Fibroblast of peridontal ligament (primary cell): ENCODE results near the gene MESD.
"Not testable (repeated sequence)": the region's sequence is repeated elsewhere in the genome, so short reads cannot be mapped to it uniquely, and the experiment has no call there.

Source experiments
- DNase-seq: peaks from one replicate; pipeline ENCODE4 v3.0.0-alpha.2; 2010; ENCODE audit errors: extremely low read depth

MESD gene

DNA sequence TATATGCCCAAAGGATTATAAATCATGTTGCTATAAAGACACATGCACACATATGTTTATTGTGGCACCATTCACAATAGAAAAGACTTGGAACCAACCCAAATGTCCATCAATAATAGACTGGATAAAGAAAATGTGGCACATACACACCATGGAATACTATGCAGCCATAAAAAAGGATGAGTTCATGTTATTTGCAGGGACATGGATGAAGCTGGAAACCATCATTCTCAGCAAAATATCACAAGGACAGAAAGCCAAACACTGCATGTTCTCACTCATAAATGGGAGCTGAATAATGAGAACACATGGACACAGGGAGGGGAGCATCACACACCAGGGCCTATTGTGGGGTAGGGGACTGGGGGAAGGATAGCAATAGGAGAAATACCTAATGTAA, 24.2 kb downstream of the MESD start:
- DNase-seq: not testable (repeated sequence)

DNA sequence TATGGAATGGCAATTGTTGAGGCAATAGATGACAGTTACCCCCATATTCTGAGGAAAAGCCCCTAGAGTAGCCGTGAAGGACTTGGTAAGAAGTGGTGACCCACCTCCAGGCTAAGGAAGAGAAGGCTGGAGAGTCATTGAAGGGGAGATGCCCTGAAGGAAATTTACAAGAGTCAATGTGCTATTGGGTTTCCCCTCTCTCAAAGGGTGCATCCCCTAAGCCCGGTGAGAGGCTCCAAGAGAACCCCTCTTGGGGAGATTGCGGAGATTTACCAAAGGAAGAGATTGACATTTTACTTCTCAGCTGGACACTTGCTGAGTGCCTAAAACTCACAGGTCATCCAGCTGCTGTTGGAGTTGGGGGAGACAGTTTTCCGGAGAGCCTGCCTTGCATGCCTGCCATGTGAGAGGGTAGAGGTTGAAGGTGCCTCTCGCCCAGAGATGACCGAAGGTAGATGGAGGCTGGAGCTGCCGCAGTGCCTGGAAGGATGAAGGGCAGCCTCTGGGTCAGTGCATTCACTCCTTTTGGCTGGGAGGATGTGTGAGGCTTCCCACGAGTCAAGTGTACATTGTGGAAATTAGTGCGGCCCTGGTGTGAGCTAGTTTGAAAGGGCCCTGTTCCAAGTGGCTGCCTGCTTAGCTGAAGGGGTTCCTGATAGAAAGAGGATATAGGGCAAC, 30.7 kb downstream of the MESD start:
- DNase-seq: no peak

DNA sequence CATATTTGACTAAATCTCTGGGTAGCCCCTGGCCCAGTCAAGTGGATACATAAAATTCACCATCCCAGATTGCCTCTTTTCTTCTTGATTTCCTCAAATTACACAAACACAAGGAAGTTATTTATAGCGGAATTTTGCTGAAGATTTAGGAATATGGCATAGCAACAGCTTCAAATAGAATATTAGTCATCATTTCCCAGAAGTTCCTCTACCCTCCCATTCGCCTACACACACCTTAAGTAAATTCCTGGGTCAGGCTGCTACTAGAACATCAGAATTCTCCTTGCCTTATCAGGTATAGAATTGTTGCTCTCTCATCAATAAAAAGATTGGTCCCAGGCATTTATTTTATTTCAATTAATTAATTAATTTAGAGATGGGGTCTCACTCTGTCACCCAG, 31.6 kb downstream of the MESD start:
- DNase-seq: peak; percentile 25

DNA sequence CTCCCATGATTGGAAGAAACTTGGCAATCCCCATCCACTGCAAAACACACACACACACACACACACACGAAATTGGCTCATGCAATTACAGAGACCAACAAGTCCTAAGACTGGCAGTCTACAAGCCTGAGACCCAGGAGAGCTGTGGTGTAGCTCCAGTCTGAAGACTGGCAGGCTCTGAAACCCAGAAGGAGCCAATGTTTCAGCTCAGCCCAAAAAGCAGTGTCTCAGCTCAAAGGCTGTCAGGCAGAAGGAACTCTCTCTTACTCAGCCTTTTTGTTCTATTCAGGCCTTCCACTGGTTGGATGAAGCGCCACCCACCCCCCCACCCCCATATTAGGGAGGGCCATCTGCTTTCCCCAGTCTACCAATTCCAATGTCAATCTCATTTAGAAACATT, 32.1 kb downstream of the MESD start:
- DNase-seq: peak; percentile 62

DNA sequence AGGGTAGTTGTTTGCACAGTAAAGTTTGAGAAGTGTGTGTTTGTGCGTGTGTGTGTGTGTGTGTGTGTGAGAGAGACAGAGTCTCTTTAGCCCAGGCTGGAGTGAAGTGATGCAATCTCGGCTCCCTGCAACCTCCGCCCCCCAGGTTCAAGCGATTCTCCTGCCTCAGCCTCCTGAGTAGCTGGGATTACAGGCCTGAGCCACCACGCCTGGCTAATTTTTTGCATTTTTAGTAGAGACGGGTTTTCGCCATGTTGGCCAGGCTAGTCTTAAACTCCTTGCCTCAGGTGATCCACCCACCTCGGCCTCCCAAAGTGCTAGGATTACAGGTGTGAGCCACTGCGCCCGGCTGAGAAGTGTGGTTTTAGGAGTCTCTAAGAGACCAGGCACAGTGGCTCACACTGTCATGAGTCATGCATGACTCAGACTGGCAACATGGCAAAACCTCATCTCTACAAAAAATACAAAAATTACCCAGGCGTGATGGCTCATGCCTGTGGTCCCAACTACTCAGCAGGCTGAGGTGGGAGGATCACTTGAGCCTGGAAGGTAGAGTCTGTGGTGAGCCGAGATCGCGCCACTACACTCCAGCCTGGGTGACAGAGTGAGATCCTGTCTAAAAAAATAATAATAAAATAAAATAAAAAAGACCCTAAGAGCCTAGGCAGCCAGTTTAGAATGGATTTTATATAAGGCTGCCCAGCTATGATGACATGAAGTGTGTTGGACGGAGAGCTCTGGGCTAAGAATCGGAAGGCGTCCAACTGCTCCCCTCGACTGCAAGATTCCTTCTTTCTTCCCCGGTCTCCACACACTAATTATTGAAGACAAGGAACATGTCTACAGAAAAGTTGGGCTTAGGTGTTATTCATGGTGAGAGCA, 33.8 kb downstream of the MESD start:
- peak; percentile 92 for DNase-seq

DNA sequence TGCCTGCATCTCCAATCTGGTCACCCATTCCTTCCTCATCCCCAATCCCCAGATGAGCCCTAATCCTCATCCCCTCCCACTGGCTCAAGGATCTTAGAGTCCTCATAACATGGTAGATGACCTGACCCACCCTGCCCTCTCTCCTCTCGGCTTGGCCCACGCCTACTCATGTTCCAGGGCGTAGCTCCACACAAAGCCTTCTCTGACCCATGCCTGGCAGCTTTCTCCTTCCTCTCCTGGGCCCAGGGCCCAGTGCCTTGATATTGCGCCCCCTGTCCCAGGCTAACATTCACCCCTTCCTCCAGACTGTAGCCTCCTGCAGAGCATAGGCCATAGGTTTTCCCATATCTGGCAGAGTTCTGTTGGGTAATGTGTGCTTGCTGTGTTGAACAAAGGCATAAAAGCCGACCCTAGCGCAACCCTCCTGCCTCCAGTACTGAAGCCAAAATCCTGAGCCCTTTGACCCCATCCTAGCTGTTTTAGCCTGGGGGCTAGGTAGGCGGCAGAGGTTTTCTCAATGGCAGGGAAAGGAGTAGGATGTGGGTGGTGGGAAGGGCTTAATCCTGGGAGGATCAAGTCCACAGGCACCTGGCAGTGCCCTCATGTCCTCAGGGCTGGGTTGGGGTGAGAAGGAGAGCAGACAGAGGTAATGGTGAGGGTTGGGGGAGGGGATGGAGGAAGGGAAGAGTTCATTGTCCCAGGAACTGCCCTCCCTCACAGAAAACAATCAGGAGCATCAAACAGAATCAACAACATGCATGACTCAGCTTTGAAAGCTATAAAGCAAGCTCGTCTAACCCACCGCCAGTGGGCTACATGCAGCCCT, 35.5 kb downstream of the MESD start:
- DNase-seq: peak; percentile 31

DNA sequence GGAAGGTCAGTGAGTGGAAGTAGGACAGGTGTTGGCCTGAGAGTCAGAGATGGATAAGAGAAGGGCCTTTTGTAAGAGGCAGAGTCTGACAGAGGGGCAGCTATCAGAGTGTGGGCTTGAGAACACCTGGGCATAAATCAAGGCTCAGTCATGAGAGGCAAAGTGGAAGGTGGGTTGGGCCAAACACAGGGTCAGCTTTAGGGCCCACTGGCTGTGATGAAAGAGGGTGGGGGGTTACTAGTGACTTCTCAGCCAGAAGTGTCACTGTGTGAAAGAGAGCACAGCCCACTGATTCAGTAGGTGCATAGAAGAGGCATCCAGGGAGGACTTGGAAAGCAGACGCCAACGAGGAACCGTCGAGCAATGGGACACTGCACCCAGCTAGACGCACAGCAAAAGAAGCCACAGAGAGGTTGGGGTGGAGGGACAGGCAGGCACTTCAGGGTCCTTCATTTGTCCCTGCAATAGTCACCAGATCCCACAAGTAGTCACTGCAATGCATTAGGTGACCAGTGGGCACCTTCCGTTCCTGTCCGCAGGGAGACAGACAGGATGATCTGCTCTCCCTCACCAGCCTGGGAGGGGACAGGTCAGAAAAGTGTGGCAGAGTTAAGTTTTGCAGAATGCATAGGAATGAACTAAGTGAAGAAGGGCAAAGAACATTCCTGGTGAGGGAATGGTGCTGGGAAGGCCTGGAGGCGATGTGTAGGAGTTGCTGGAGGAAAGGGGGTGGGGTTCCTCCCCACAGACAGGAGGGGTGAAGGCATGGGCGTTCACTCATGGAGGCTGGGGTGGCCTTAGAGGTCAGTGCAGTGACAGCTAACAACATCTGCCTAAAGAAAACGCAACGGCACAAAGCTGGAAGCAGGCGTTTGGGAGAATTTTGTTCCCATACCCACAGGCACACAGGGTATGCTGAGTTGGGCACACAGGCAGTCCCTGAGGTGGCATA, 36.3 kb downstream of the MESD start:
- DNase-seq: peak; percentile 35

DNA sequence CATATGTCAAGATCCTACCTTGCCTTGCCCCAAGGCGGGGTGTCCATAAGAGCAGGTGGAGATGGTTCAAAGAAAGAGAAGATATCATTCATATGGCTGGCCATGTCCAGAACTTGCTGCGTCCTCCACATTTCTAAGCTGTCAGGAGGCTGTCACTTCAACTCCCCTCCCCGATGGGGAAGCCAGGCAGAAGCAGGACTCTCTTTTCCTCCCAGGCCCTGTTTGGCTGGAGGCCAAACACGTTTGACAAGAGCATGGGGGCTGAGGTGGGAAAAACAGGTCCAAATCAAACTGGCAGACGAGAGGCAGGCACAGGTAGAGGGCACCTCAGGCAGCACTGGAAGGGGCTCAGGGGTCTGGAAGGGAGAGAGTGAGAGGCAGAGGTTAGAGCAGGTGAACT, 37.7 kb downstream of the MESD start:
- no peak for DNase-seq

DNA sequence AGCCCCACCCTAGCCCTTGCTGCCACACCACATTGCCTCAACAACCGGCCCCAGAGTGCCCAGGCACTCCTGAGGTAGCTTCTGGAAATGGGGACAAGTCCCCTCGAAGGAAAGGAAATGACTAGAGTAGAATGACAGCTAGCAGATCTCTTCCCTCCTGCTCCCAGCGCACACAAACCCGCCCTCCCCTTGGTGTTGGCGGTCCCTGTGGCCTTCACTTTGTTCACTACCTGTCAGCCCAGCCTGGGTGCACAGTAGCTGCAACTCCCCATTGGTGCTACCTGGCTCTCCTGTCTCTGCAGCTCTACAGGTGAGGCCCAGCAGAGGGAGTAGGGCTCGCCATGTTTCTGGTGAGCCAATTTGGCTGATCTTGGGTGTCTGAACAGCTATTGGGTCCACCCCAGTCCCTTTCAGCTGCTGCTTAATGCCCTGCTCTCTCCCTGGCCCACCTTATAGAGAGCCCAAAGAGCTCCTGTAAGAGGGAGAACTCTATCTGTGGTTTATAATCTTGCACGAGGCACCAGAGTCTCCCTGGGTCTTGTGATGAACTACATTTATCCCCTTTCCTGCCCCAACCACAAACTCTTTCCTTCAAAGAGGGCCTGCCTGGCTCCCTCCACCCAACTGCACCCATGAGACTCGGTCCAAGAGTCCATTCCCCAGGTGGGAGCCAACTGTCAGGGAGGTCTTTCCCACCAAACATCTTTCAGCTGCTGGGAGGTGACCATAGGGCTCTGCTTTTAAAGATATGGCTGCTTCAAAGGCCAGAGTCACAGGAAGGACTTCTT, 39.1 kb downstream of the MESD start:
- DNase-seq: no peak

DNA sequence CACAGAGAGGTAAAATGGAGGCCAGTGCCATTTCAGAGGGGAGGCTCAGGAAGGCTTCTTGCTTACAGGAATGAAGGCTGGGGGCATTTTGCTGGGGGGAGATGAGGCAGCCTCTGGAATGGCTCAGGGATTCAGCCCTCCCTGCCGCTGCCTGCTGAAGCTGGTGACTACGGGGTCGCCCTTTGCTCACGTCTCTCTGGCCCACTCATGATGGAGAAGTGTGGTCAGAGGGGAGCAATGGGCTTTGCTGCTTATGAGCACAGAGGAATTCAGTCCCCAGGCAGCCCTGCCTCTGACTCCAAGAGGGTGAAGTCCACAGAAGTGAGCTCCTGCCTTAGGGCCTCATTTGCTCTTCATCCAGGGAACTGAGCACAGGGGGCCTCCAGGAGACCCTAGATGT, 39.9 kb downstream of the MESD start:
- no peak for DNase-seq

DNA sequence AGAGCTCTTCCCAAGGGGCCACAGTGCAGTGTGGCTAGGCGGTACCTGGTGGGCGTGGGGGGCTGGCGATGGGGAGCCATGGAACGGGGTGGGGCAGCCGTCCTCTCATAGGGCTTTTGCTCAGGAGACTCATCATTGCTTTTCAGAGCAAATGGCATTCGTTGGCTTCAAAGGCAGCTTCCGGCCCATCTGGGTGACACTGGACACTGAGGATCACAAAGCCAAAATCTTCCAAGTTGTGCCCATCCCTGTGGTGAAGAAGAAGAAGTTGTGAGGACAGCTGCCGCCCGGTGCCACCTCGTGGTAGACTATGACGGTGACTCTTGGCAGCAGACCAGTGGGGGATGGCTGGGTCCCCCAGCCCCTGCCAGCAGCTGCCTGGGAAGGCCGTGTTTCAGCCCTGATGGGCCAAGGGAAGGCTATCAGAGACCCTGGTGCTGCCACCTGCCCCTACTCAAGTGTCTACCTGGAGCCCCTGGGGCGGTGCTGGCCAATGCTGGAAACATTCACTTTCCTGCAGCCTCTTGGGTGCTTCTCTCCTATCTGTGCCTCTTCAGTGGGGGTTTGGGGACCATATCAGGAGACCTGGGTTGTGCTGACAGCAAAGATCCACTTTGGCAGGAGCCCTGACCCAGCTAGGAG, 40.8 kb downstream of the MESD start:
- DNase-seq: no peak

DNA sequence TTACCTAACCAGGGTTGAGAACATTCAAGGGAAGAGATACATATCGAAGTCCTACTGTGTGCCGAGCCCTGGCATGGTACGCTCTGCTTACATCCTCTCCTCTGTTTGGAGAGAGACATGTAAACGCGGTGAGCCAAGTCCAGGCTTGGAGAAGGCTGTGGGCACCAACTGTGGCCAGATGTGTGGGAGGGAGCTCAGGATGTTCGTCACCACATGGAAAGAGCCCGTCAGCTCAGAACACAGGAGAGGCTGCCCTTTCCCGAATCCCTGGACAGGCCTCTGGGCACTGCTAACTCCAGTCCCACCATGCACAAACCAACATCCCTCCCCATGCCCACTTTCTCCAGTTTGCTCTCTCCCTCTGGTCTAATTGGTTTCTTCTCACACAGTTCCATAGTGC, 43.0 kb downstream of the MESD start:
- DNase-seq: no peak

DNA sequence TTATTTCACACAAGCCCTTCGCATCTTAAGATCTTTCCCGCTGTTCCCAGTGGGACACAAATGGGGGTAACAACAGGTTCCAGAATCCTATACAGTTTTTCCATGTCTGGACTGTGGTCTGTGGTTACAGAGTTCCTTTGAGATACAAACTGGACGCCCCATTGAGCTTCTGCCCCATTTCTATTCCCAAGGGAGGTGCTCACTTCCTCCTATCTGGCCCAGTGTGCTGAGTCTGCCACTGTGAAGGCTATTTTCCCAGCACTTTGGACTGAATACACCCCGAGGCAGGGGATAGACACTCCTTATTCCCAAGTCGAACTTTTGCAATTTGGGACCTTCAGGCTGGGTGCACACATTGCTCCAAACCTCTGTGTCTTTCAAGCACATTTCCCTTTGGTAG, 44.0 kb downstream of the MESD start:
- DNase-seq: no peak

DNA sequence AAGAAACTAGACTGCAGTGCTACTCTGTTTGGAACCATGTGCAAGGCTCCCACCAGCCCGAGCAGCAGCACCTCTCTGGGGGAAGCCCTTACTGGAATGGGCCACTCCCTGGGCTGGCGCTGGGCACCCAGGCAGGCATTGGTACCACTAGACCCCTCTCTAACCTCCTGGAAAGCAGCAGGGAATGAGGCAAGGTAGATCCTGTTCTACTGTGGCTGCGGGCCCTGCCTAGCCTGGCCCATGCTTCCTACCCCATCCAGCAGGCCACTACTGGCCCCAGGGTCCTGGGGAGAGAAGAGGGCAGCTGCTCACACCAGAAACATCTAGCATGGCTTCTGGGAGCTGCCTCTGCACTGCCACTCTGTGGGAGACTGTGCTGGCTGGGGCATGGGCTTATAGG, 44.8 kb downstream of the MESD start:
- DNase-seq: no peak

DNA sequence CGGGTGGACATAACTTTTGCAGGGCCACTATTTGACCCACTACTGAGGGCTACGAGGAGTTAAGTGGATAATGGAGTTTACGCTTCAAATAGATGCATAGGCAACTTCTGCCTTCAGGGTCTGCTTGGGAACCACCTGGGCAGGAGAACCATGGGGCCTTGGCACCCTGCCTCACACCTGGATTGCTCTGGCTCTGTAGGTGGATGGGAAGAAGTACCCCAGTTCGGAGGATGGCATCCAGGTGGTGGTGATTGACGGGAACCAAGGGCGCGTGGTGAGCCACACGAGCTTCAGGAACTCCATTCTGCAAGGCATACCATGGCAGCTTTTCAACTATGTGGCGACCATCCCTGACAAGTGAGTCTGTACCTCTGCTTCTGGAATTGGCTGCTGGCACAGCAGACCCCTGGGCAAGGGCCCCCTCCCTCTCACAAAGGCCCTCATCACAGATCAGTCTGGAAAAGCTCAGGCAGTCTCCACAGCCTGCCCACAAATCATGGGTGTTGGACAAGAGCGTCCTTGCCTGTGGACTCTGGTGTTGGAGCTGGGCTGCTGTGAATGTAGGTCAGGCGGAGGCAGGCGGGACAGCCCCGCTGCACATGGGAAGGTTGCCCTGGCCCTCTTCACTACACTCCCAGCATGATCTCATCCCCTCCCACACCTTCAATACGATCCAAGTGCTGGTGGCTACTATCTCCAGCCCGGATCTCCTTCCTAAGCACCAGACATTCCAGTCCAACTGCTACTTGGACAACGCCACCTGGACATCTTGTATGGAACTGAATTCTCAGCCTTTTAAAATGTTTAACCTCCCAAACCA, 46.7 kb downstream of the MESD start:
- DNase-seq: no peak

DNA sequence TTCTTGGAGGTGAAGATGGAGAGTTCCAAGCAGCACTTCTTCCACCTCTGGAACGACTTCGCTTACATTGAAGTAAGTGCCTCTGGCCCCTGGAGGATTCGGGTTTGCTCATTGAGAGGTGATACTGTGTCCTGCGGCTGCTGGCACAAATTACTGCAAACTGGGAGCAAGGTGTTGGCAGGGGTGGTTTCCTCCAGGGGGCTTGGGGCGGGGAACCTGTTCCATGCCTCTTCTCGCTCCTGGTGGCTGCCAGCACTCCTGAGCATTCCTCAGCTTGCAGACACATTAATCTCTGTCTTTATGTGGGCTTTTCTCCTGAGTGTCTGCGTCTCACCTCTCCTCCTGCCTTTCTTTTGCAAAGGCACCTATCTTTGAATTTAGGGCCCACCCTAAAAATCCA, 47.4 kb downstream of the MESD start:
- no peak for DNase-seq

DNA sequence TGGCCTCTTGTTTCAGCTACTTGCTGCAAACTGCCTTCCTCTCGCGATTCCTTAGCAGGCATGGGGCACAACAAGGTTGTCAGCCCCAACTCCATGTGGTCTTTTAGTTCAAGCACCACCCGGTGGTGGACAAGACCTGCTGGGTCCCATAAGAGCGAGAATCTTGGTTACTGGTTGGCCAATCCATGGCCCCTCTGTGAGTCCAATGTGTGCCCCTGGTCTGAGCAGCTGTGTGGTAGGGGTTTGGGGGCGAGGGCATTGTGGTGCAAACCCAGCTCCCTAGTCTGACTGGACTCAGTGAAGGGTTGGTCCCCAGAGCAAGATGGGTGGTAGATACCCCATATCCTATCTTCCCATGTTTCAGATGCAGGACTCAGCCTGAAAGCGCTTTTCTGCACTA, 48.8 kb downstream of the MESD start:
- no peak for DNase-seq

DNA sequence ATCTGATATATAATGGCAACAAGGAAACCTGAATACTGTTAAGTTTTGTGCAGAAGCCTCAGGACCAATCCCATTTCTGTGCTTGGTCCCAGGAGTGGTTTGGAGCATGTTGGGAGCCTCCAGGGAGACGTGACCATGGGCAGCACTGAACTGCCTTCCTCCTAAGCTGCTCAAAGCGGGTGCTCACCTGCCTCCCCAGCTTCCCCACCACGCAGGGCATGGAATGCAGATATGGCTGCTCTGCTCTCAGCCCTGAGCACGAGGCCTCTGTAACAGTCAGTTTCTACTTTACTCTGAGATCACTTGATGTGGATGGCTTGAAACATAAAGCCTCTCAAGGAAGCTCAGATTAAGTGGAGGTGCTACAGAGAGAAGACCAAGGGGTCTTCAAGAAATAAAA, 49.3 kb downstream of the MESD start:
- DNase-seq: no peak

DNA sequence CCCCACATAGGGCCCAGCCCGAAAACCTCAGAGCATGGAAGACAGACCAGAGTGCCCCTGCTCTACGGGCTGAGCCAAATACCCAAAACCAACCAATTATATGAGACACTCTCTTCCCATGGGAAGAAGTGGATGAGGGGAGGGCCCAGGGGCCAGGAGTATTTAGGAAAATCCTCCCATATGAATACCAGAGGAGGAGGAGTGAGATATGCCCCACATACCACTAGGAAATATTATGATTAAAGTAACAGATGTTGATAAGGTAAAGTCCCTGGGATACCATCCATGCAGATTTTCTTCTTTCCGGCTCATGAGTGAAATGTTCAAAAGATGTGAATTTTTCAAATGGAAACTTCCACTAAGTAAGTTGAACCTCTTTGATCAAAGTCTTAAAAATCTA, 50.4 kb downstream of the MESD start:
- DNase-seq: no peak
